H1 (cell line): Measurements from ENCODE around the gene RIMS1. TPM values are rescaled to one million over a fixed set of nuclear protein-coding genes. Genes with fewer than 3 reads are reported as not detected.

Experiments
- ATF3 ChIP-seq: IDR thresholded peaks from 2 replicates; pipeline ENCODE4 v1.6.1; 2011; ENCODE audit warnings: low read depth, mild to moderate bottlenecking, low read length; ENCODE audit not compliant: insufficient read depth
- BRCA1 ChIP-seq: IDR thresholded peaks from 2 replicates; pipeline ENCODE4 v1.6.1; 2012; ENCODE audit warnings: low read depth, low read length, improper control_type of control experiment
- CBX8 ChIP-seq: fragments of 300-800, 300-1000 bp; sonication (generic); IDR thresholded peaks from 2 replicates; pipeline ENCODE4 v1.7.1; 2016; ENCODE audit warnings: low read depth, low read length, borderline replicate concordance
- CHD7 ChIP-seq: fragments of 300-600 bp; sonication (generic); IDR thresholded peaks from 2 replicates; pipeline ENCODE4 v1.7.1; 2012; ENCODE audit warnings: low read length, moderate library complexity, mild to moderate bottlenecking, inconsistent platforms; ENCODE audit not compliant: insufficient replicate concordance
- EZH2 ChIP-seq: fragments of 200-600 bp; sonication (generic); IDR thresholded peaks from 2 replicates; pipeline ENCODE4 v1.7.1; 2012; ENCODE audit warnings: low read depth, mild to moderate bottlenecking, moderate library complexity, low read length, inconsistent platforms; ENCODE audit not compliant: severe bottlenecking
- HDAC2 ChIP-seq, 2 experiments: fragments of 300-600 bp in 1 of 2; sonication (generic) in 1 of 2; IDR thresholded peaks; 2 replicates each; pipeline ENCODE4 v1.6.1; 2011 to 2012; ENCODE audit warnings: low read depth in 2 of 2, low read length in 2 of 2, mild to moderate bottlenecking in 2 of 2, moderate library complexity in 2 of 2, borderline replicate concordance in 1 of 2, inconsistent platforms in 1 of 2
- POLR2AphosphoS5 ChIP-seq: IDR thresholded peaks from 2 replicates; pipeline ENCODE4 v1.6.1; 2011; ENCODE audit warnings: low read depth, low read length
- RBBP5 ChIP-seq: IDR thresholded peaks from 2 replicates; pipeline ENCODE4 v1.7.1; 2012; ENCODE audit warnings: low read depth, mild to moderate bottlenecking, inconsistent platforms, low read length, moderate library complexity, borderline replicate concordance
- RXRA ChIP-seq: IDR thresholded peaks from 2 replicates; pipeline ENCODE4 v1.6.1; 2011; ENCODE audit warnings: low read depth, mild to moderate bottlenecking, low read length, moderate library complexity; ENCODE audit not compliant: insufficient read depth
- SP2 ChIP-seq: IDR thresholded peaks from 2 replicates; pipeline ENCODE4 v1.6.1; 2012; ENCODE audit warnings: mild to moderate bottlenecking, low read length, inconsistent platforms
- YY1 ChIP-seq: IDR thresholded peaks from 2 replicates; pipeline ENCODE4 v1.6.1; 2011; ENCODE audit warnings: low read depth, mild to moderate bottlenecking, low read length
- polyA plus RNA-seq, 7 experiments: library from polyadenylated mRNA; depleted of rRNA in 3 of 7; stranded (reverse) in 5 of 7; unstranded in 2 of 7; fragments of >200 nt in 5 of 7; fragments of 200-250 nt in 2 of 7; gene quantifications; 1 replicate in 5 of 7; 2 replicates in 1 of 7; 4 replicates in 1 of 7; pipeline versions ENCODE4 v1.2.1 to v1.2.3, GENCODE V29; 2011 to 2013; ENCODE audit warnings: missing spikeins in 2 of 7, mixed read lengths in 2 of 7
- total RNA-seq: library from RNA; stranded (reverse); fragmentation: NEBNext Ultra II Directional; extraction: Animal tissue kit (Norgen Biotek cat#: 25700); gene quantifications from 2 replicates; pipeline ENCODE4 v1.2.1, GENCODE V29; 2021

RIMS1 gene
- total and polyA plus RNA-seq, 2 of the 8 experiments (the other 6 are each of a cell fraction or from before 2014, with no cell fraction given) = 0.63 to 2.3 TPM

- no peak for TF ChIP-seq CHD7
- TF ChIP-seq ATF3 = no peak
- TF ChIP-seq RBBP5 = no peak
- TF ChIP-seq HDAC2 (IDR thresholded peaks at IDR 0.05; ENCODE audit: borderline replicate concordance in 1 of 2, low read depth in 2 of 2, low read length in 2 of 2) = no peak
- TF ChIP-seq BRCA1 = no peak
- no peak for TF ChIP-seq YY1
- no peak for TF ChIP-seq CBX8
- TF ChIP-seq EZH2 = no peak
- no peak for TF ChIP-seq POLR2AphosphoS5
- TF ChIP-seq SP2 = no peak
- TF ChIP-seq RXRA = no peak
These were observed 527.5 kb downstream of the RIMS1 start (continued) for GRCh38 chr6:72413884-72414283.
